GM23338 (cell line): ENCODE results near the gene SPR. TPM values are rescaled to one million over a fixed set of nuclear protein-coding genes. Genes with fewer than 3 reads are reported as not detected.

Source experiments
- ATAC-seq: fragments of 200-7000 bp; cut with Tn5 transposase; 3 replicates; pipeline ENCODE4 v1.9.1; 2020
- DNase-seq: peaks from one replicate; pipeline ENCODE4 v3.0.0-alpha.2; 2015; ENCODE audit warnings: low spot score
- H2AFZ ChIP-seq: fragments of 200-600 bp; sonication (generic); 2 replicates; pipeline ENCODE4 v1.8.0; 2016; ENCODE audit warnings: antibody characterized with exemption, mild to moderate bottlenecking, moderate library complexity
- H3F3A ChIP-seq: fragments of 200-600 bp; sonication (generic); replicated peaks from 2 replicates; pipeline ENCODE4 v1.8.0; 2017; ENCODE audit warnings: antibody characterized with exemption, mixed run types, low read depth
- H3K27ac ChIP-seq: fragments of 200-600 bp; sonication (generic); 2 replicates; pipeline ENCODE4 v1.6.1; 2016; ENCODE audit warnings: low read depth
- H3K27me3 ChIP-seq: fragments of 200-600 bp; sonication (generic); 2 replicates; pipeline ENCODE4 v1.8.0; 2016; ENCODE audit warnings: mild to moderate bottlenecking, mixed run types, moderate library complexity; ENCODE audit not compliant: insufficient read depth
- H3K36me3 ChIP-seq: fragments of 200-600 bp; sonication (generic); 2 replicates; pipeline ENCODE4 v1.8.0; 2016; ENCODE audit warnings: mild to moderate bottlenecking; ENCODE audit not compliant: insufficient read depth
- H3K4me1 ChIP-seq: fragments of 200-600 bp; sonication (generic); 2 replicates; pipeline ENCODE4 v1.8.0; 2016; ENCODE audit warnings: mild to moderate bottlenecking, moderate library complexity; ENCODE audit not compliant: insufficient read depth
- H3K4me2 ChIP-seq: fragments of 200-600 bp; sonication (generic); 2 replicates; pipeline ENCODE4 v1.7.1; 2017; ENCODE audit warnings: mixed run types
- H3K4me3 ChIP-seq: fragments of 200-600 bp; sonication (generic); 2 replicates; pipeline ENCODE4 v1.6.1; 2016; ENCODE audit warnings: mixed run types
- H3K79me2 ChIP-seq: fragments of 200-600 bp; sonication (generic); replicated peaks from 2 replicates; pipeline ENCODE4 v1.8.0; 2017; ENCODE audit warnings: mild to moderate bottlenecking; ENCODE audit not compliant: insufficient read depth
- H3K9me2 ChIP-seq: fragments of 200-600 bp; sonication (generic); 2 replicates; pipeline ENCODE4 v1.8.0; 2017; ENCODE audit not compliant: insufficient read depth
- H4K20me1 ChIP-seq: fragments of 200-600 bp; sonication (generic); replicated peaks from 2 replicates; pipeline ENCODE4 v1.8.0; 2017; ENCODE audit warnings: mild to moderate bottlenecking; ENCODE audit not compliant: insufficient read depth
- H3K27ac Mint-ChIP-seq: 2 replicates; pipeline ENCODE4 v1.8.0; 2020; ENCODE audit warnings: inconsistent platforms, mild to moderate bottlenecking, moderate library complexity, mixed read lengths
- H3K27me3 Mint-ChIP-seq: 3 replicates; pipeline ENCODE4 v1.8.0; 2022; ENCODE audit warnings: low read depth, mild to moderate bottlenecking, moderate library complexity, mixed read lengths, inconsistent platforms; ENCODE audit not compliant: insufficient read depth, poor library complexity
- H3K36me3 Mint-ChIP-seq: 3 replicates; pipeline ENCODE4 v1.8.0; 2021; ENCODE audit warnings: low read depth, mild to moderate bottlenecking, inconsistent platforms, moderate library complexity, mixed read lengths
- H3K4me1 Mint-ChIP-seq: 3 replicates; pipeline ENCODE4 v1.8.0; 2020; ENCODE audit warnings: mild to moderate bottlenecking, inconsistent platforms, mixed read lengths
- H3K4me3 Mint-ChIP-seq: 3 replicates; pipeline ENCODE4 v1.8.0; 2021; ENCODE audit warnings: moderate library complexity, mild to moderate bottlenecking, inconsistent platforms, mixed read lengths
- H3K9me3 Mint-ChIP-seq: 3 replicates; pipeline ENCODE4 v1.8.0; 2020; ENCODE audit warnings: moderate library complexity, mild to moderate bottlenecking, inconsistent platforms, mixed read lengths
- EZH2 ChIP-seq: fragments of 200-600 bp; sonication (generic); IDR thresholded peaks from one replicate; pipeline ENCODE4 v1.8.0; 2017; ENCODE audit warnings: antibody characterized with exemption, mild to moderate bottlenecking, low read depth; ENCODE audit not compliant: unreplicated experiment
- EZH2phosphoT487 ChIP-seq: fragments of 200-600 bp; sonication (generic); IDR thresholded peaks from one replicate; pipeline ENCODE4 v1.8.1; 2018; ENCODE audit warnings: antibody characterized with exemption; ENCODE audit not compliant: unreplicated experiment
- POLR2AphosphoS5 ChIP-seq: IDR thresholded peaks from 2 replicates; pipeline ENCODE4 v1.6.1; 2016; ENCODE audit warnings: antibody characterized with exemption, low read depth
- STAT1 ChIP-seq: IDR thresholded peaks from one replicate; pipeline ENCODE4 v1.6.1; 2016; ENCODE audit warnings: antibody characterized with exemption; ENCODE audit not compliant: unreplicated experiment
- ZNF114 ChIP-seq: fragments of 250-450 bp; sonication (Bioruptor Pico); IDR thresholded peaks from 2 replicates; pipeline ENCODE4 v1.5.0; 2020; ENCODE audit warnings: mild to moderate bottlenecking, moderate library complexity
- ZNF331 ChIP-seq: fragments of 250-450 bp; sonication (Bioruptor Pico); IDR thresholded peaks from 2 replicates; pipeline ENCODE4 v1.5.0; 2020; ENCODE audit warnings: low read depth, mild to moderate bottlenecking, moderate library complexity
- polyA plus RNA-seq: library from polyadenylated mRNA; unstranded; fragments of >200 nt; fragmentation: Nextera tagmentation; extraction: Ambion mirVana; gene quantifications from 2 replicates; pipeline ENCODE4 v1.2.1, GENCODE V29; 2016
- total RNA-seq: library from RNA; depleted of rRNA; stranded (reverse); fragments of >200 nt; shearing (Covaris generic); gene quantifications from 2 replicates; pipeline ENCODE4 v1.2.3, GENCODE V29; 2014
- TF ChIP-seq, protein P1 (sequence below), 2 experiments: fragments of 200-600 bp in 1 of 2; sonication (generic) in 1 of 2; conservative IDR thresholded peaks; 2 replicates each; pipeline versions ENCODE4 v1.5.1 to v1.6.1; 2016 to 2017; ENCODE audit warnings: antibody characterized with exemption in 2 of 2, low read depth in 2 of 2, mild to moderate bottlenecking in 2 of 2, moderate library complexity in 1 of 2
- TF ChIP-seq, protein P2 (sequence below): IDR thresholded peaks from one replicate; pipeline ENCODE4 v1.6.1; 2018; ENCODE audit warnings: antibody characterized with exemption; ENCODE audit not compliant: unreplicated experiment

The SPR gene
- total and polyA plus RNA-seq, 2 experiments from 2014 or later = 10.7 to 15.2 TPM

GRCh38 chr2:72924353-72925240 is 37.4 kb downstream of the SPR start:
- H3K4me1 ChIP-seq = peaks cover 48% of the 10 kb centered on the region
- H3K4me2 ChIP-seq = peak overlapping the region; percentile 87
- H4K20me1 ChIP-seq = peaks cover 12% of the 10 kb centered on the region
- no peaks in the 10 kb centered on the region for H3K27me3 Mint-ChIP-seq
- peak overlapping the region; percentile 73 for H3K4me3 Mint-ChIP-seq
- DNase-seq (peak; percentile 69), ATAC-seq (peak; percentile 36)
- peak overlapping the region; percentile 74; the same call in 1 of the 2 replicates for H2AFZ ChIP-seq
- peaks cover 28% of the 10 kb centered on the region for H3F3A ChIP-seq
- no peaks in the 10 kb centered on the region for H3K9me3 Mint-ChIP-seq
- no peak overlapping the region for H3K27ac ChIP-seq
- H3K27ac Mint-ChIP-seq = no peak overlapping the region
- no peaks in the 10 kb centered on the region for H3K36me3 ChIP-seq
- peak overlapping the region; percentile 62 for H3K4me3 ChIP-seq
- no peaks in the 10 kb centered on the region for H3K79me2 ChIP-seq
- peaks cover 23% of the 10 kb centered on the region for H3K4me1 Mint-ChIP-seq
- peaks cover 100% of the 10 kb centered on the region for H3K27me3 ChIP-seq
- TF ChIP-seq EZH2 (peak; percentile 75), ZNF331 (CRISPR knock-in tag) (no peak), POLR2AphosphoS5 (no peak)
- no peaks in the 10 kb centered on the region for H3K9me2 ChIP-seq
- H3K36me3 Mint-ChIP-seq = peaks cover 4% of the 10 kb centered on the region; the same call in 1 of the 3 replicates

- Mint-ChIP-seq H3K27ac (no peak overlapping the region), H3K4me3 (peak overlapping the region; percentile 63), H3K36me3 (peaks cover 4% of the 10 kb centered on the region; the same call in 1 of the 3 replicates), H3K4me1 (peaks cover 21% of the 10 kb centered on the region), H3K9me3 (no peaks in the 10 kb centered on the region), H3K27me3 (no peaks in the 10 kb centered on the region)
- TF ChIP-seq ZNF114 (CRISPR knock-in tag) (no peak), EZH2phosphoT487 (peak; percentile 78), EZH2 (peak; percentile 91)
- Histone ChIP-seq H3K4me1 (peaks cover 45% of the 10 kb centered on the region), H2AFZ (no peak overlapping the region), H3K79me2 (no peaks in the 10 kb centered on the region), H3K27ac (no peak overlapping the region), H3K36me3 (no peaks in the 10 kb centered on the region), H3K27me3 (peaks cover 100% of the 10 kb centered on the region), H3F3A (peaks cover 21% of the 10 kb centered on the region), H3K4me3 (peak overlapping the region; percentile 62), H3K9me2 (no peaks in the 10 kb centered on the region), H4K20me1 (peaks cover 9% of the 10 kb centered on the region; the same call in 1 of the 2 replicates), H3K4me2 (peak overlapping the region; percentile 87)
- ATAC-seq (peak; percentile 7), DNase-seq (peak; percentile 70)
These were observed 38.2 kb downstream of the SPR start for GRCh38 chr2:72925328-72925943.

- DNase-seq (no peak), ATAC-seq (no peak)
- H3K9me3 Mint-ChIP-seq = no peaks in the 10 kb centered on the region
- H3K27ac Mint-ChIP-seq = no peak overlapping the region
- peaks cover 9% of the 10 kb centered on the region; the same call in 1 of the 2 replicates for H4K20me1 ChIP-seq
- peak overlapping the region; percentile 32 for H3K4me3 Mint-ChIP-seq
- no peaks in the 10 kb centered on the region for H3K27me3 Mint-ChIP-seq
- H3K4me1 Mint-ChIP-seq = peaks cover 18% of the 10 kb centered on the region
- H3K4me2 ChIP-seq = peak overlapping the region; percentile 87
- H3K4me3 ChIP-seq = no peak overlapping the region; the same call in 1 of the 2 replicates
- H3F3A ChIP-seq = peaks cover 21% of the 10 kb centered on the region
- H2AFZ ChIP-seq = no peak overlapping the region
- peaks cover 39% of the 10 kb centered on the region for H3K4me1 ChIP-seq
- peaks cover 4% of the 10 kb centered on the region; the same call in 1 of the 3 replicates for H3K36me3 Mint-ChIP-seq
- peaks cover 99% of the 10 kb centered on the region for H3K27me3 ChIP-seq
- H3K27ac ChIP-seq = no peak overlapping the region
- no peaks in the 10 kb centered on the region for H3K9me2 ChIP-seq
- H3K79me2 ChIP-seq = no peaks in the 10 kb centered on the region
- H3K36me3 ChIP-seq = no peaks in the 10 kb centered on the region
- TF ChIP-seq STAT1 = no peak
- TF ChIP-seq, protein P1, sequence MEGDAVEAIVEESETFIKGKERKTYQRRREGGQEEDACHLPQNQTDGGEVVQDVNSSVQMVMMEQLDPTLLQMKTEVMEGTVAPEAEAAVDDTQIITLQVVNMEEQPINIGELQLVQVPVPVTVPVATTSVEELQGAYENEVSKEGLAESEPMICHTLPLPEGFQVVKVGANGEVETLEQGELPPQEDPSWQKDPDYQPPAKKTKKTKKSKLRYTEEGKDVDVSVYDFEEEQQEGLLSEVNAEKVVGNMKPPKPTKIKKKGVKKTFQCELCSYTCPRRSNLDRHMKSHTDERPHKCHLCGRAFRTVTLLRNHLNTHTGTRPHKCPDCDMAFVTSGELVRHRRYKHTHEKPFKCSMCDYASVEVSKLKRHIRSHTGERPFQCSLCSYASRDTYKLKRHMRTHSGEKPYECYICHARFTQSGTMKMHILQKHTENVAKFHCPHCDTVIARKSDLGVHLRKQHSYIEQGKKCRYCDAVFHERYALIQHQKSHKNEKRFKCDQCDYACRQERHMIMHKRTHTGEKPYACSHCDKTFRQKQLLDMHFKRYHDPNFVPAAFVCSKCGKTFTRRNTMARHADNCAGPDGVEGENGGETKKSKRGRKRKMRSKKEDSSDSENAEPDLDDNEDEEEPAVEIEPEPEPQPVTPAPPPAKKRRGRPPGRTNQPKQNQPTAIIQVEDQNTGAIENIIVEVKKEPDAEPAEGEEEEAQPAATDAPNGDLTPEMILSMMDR (conservative IDR thresholded peaks at IDR 0.05; ENCODE audit: low read depth in 2 of 2) = no peak
- TF ChIP-seq, protein P2, sequence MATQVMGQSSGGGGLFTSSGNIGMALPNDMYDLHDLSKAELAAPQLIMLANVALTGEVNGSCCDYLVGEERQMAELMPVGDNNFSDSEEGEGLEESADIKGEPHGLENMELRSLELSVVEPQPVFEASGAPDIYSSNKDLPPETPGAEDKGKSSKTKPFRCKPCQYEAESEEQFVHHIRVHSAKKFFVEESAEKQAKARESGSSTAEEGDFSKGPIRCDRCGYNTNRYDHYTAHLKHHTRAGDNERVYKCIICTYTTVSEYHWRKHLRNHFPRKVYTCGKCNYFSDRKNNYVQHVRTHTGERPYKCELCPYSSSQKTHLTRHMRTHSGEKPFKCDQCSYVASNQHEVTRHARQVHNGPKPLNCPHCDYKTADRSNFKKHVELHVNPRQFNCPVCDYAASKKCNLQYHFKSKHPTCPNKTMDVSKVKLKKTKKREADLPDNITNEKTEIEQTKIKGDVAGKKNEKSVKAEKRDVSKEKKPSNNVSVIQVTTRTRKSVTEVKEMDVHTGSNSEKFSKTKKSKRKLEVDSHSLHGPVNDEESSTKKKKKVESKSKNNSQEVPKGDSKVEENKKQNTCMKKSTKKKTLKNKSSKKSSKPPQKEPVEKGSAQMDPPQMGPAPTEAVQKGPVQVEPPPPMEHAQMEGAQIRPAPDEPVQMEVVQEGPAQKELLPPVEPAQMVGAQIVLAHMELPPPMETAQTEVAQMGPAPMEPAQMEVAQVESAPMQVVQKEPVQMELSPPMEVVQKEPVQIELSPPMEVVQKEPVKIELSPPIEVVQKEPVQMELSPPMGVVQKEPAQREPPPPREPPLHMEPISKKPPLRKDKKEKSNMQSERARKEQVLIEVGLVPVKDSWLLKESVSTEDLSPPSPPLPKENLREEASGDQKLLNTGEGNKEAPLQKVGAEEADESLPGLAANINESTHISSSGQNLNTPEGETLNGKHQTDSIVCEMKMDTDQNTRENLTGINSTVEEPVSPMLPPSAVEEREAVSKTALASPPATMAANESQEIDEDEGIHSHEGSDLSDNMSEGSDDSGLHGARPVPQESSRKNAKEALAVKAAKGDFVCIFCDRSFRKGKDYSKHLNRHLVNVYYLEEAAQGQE = no peak
These were observed 39.2 kb downstream of the SPR start for GRCh38 chr2:72926368-72926767.
